SK-N-SH (cell line): Measurements from ENCODE around the gene SH3TC1. TPM values are rescaled to one million over a fixed set of nuclear protein-coding genes. Genes with fewer than 3 reads are reported as not detected.

Source experiments
- CTCF ChIA-PET: fragments of 300-600, 350-600 bp; formaldehyde crosslinking; extraction: SDS; loops from one replicate; lab custom pipeline; 2021; lab: Yijun Ruan, JAX
- POLR2A ChIA-PET: fragments of 350-600 bp; sonication (Branson Sonifier 250); formaldehyde crosslinking; extraction: SDS; loops from one replicate; lab custom pipeline; 2020; ENCODE audit warnings: antibody characterized with exemption, inconsistent platforms; lab: Yijun Ruan, JAX
- DNase-seq: peaks from one replicate; pipeline ENCODE4 v3.0.0; 2012
- H2AFZ ChIP-seq: fragments of 200-600 bp; sonication (generic); 2 replicates; pipeline ENCODE4 v1.8.1; 2016; ENCODE audit warnings: antibody characterized with exemption, mild to moderate bottlenecking, low read depth
- H3F3A ChIP-seq: fragments of 200-600 bp; sonication (generic); replicated peaks from 2 replicates; pipeline ENCODE3; 2016; ENCODE audit warnings: antibody characterized with exemption, mild to moderate bottlenecking; ENCODE audit not compliant: insufficient read depth
- H3K27ac ChIP-seq, 2 experiments: fragments of 200-500 bp in 1 of 2; fragments of 200-600 bp in 1 of 2; sonication (Bioruptor generic) in 1 of 2; sonication (generic), shearing (Covaris generic) in 1 of 2; 2 replicates each; pipeline versions ENCODE4 v1.5.1 to v1.6.1; 2014 to 2016; ENCODE audit warnings: low read depth in 2 of 2, inconsistent platforms in 1 of 2, low read length in 1 of 2, mild to moderate bottlenecking in 1 of 2, mixed read lengths in 1 of 2
- H3K27me3 ChIP-seq: fragments of 200-600 bp; sonication (generic), shearing (Covaris generic); 2 replicates; pipeline ENCODE4 v1.6.1; 2016; ENCODE audit warnings: mixed run types; ENCODE audit not compliant: insufficient read depth
- H3K36me3 ChIP-seq, 2 experiments: fragments of 200-500 bp in 1 of 2; fragments of 200-600 bp in 1 of 2; sonication (Bioruptor generic) in 1 of 2; sonication (generic) in 1 of 2; replicated peaks in 1 of 2; 2 replicates each; pipeline versions ENCODE3 to v1.5.1; 2014 to 2016; ENCODE audit warnings: low read length in 1 of 2, mild to moderate bottlenecking in 1 of 2; ENCODE audit not compliant: insufficient read depth in 2 of 2, control insufficient read depth in 1 of 2
- H3K4me1 ChIP-seq, 2 experiments: fragments of 200-500 bp in 1 of 2; fragments of 200-600 bp in 1 of 2; sonication (Bioruptor generic) in 1 of 2; sonication (generic), shearing (Covaris generic) in 1 of 2; 2 replicates each; pipeline versions ENCODE4 v1.5.1 to v1.6.1; 2014 to 2016; ENCODE audit warnings: low read depth in 1 of 2, low read length in 1 of 2, mixed run types in 1 of 2; ENCODE audit not compliant: insufficient read depth in 2 of 2, control insufficient read depth in 1 of 2
- H3K4me2 ChIP-seq: fragments of 200-600 bp; sonication (generic), shearing (Covaris generic); 2 replicates; pipeline ENCODE4 v1.6.1; 2017; ENCODE audit warnings: mixed run types
- H3K4me3 ChIP-seq, 2 experiments: fragments of 200-500 bp in 1 of 2; fragments of 200-600 bp in 1 of 2; sonication (Bioruptor generic) in 1 of 2; sonication (generic), shearing (Covaris generic) in 1 of 2; 2 replicates each; pipeline versions ENCODE4 v1.5.1 to v1.8.1; 2014 to 2016; ENCODE audit warnings: low read depth in 2 of 2, inconsistent platforms in 1 of 2, low read length in 1 of 2, mild to moderate bottlenecking in 1 of 2, mixed read lengths in 1 of 2, moderate library complexity in 1 of 2
- H3K79me2 ChIP-seq: fragments of 200-600 bp; sonication (generic); 2 replicates; pipeline ENCODE4 v1.8.1; 2017; ENCODE audit warnings: mild to moderate bottlenecking; ENCODE audit not compliant: insufficient read depth
- H3K9ac ChIP-seq: fragments of 200-600 bp; sonication (generic); 2 replicates; pipeline ENCODE4 v1.6.1; 2017; ENCODE audit warnings: mixed run types
- H3K9me2 ChIP-seq: fragments of 200-600 bp; sonication (generic); 2 replicates; pipeline ENCODE4 v1.6.1; 2017; ENCODE audit warnings: mixed run types
- H3K9me3 ChIP-seq: fragments of 200-600 bp; sonication (generic); 2 replicates; pipeline ENCODE4 v1.6.1; 2017; ENCODE audit warnings: mixed run types, mild to moderate bottlenecking, moderate library complexity
- H4K20me1 ChIP-seq: fragments of 200-600 bp; sonication (generic); 2 replicates; pipeline ENCODE4 v1.6.1; 2017; ENCODE audit warnings: mild to moderate bottlenecking, mixed run types; ENCODE audit not compliant: insufficient read depth
- CHD2 ChIP-seq: fragments of 150-350 bp; IDR thresholded peaks from 2 replicates; pipeline ENCODE4 v1.6.1; 2018; ENCODE audit warnings: low read length; ENCODE audit not compliant: partially characterized antibody
- ELF1 ChIP-seq: IDR thresholded peaks from 2 replicates; pipeline ENCODE4 v1.4.0; 2012
- EP300 ChIP-seq, 2 experiments: IDR thresholded peaks; 2 replicates each; pipeline versions ENCODE4 v1.4.0 to v1.6.1; 2012; ENCODE audit warnings: borderline replicate concordance in 1 of 2, low read depth in 1 of 2, low read length in 1 of 2
- GATA2 ChIP-seq: sonication (generic); formaldehyde crosslinking; IDR thresholded peaks from 2 replicates; pipeline ENCODE4 v1.5.0; 2020; ENCODE audit warnings: mild to moderate bottlenecking, missing genetic modification reagents
- IRF3 ChIP-seq: fragments of 150-350 bp; IDR thresholded peaks from 2 replicates; pipeline ENCODE4 v1.6.1; 2016; ENCODE audit warnings: mild to moderate bottlenecking, low read depth, low read length
- JUND ChIP-seq: IDR thresholded peaks from 2 replicates; pipeline ENCODE4 v1.4.0; 2012
- MXI1 ChIP-seq: IDR thresholded peaks from 2 replicates; pipeline ENCODE4 v1.6.1; 2012; ENCODE audit warnings: mild to moderate bottlenecking, low read depth, low read length, improper control_type of control experiment
- NFIC ChIP-seq: IDR thresholded peaks from 2 replicates; pipeline ENCODE4 v1.4.0; 2012; ENCODE audit warnings: borderline replicate concordance
- NRF1 ChIP-seq: IDR thresholded peaks from 2 replicates; pipeline ENCODE4 v1.6.1; 2012; ENCODE audit warnings: low read depth, mild to moderate bottlenecking, low read length
- RCOR1 ChIP-seq: fragments of 150-350 bp; IDR thresholded peaks from 2 replicates; pipeline ENCODE4 v1.6.1; 2017; ENCODE audit warnings: antibody characterized with exemption, low read length
- REST ChIP-seq: IDR thresholded peaks from 2 replicates; pipeline ENCODE4 v1.6.1; 2012; ENCODE audit warnings: mild to moderate bottlenecking, low read depth, low read length, moderate library complexity
- SIN3A ChIP-seq: IDR thresholded peaks from 2 replicates; pipeline ENCODE4 v1.6.1; 2012; ENCODE audit warnings: low read depth, mild to moderate bottlenecking, low read length, moderate library complexity, borderline replicate concordance
- SMC3 ChIP-seq: IDR thresholded peaks from 2 replicates; pipeline ENCODE4 v1.6.1; 2012; ENCODE audit warnings: low read depth, low read length, improper control_type of control experiment
- TAF1 ChIP-seq: IDR thresholded peaks from 2 replicates; pipeline ENCODE4 v1.6.1; 2012; ENCODE audit warnings: low read depth, mild to moderate bottlenecking, low read length, moderate library complexity, borderline replicate concordance
- TCF12 ChIP-seq: IDR thresholded peaks from 2 replicates; pipeline ENCODE4 v1.4.0; 2012
- TEAD4 ChIP-seq: IDR thresholded peaks from 2 replicates; pipeline ENCODE4 v1.4.0; 2012; ENCODE audit warnings: mild to moderate bottlenecking, borderline replicate concordance; ENCODE audit not compliant: insufficient read depth
- USF2 ChIP-seq: fragments of 150-350 bp; IDR thresholded peaks from 2 replicates; pipeline ENCODE4 v1.6.1; 2017; ENCODE audit warnings: antibody characterized with exemption, low read length, low read depth, borderline replicate concordance
- ZBTB33 ChIP-seq: IDR thresholded peaks from 2 replicates; pipeline ENCODE4 v1.4.0; 2012; ENCODE audit warnings: low read depth, borderline replicate concordance
- WGBS: methylation state at CpG from one replicate; pipeline ENCODE4 v1.1.6; 2017; ENCODE audit warnings: low lambda C conversion rate; 5-methylcytosine and 5-hydroxymethylcytosine counted together
- polyA plus RNA-seq, 3 experiments: library from polyadenylated mRNA; depleted of rRNA; stranded (reverse); fragments of >200 nt; gene quantifications; 2 replicates each; pipeline ENCODE4 v1.2.3, GENCODE V29; 2012
- TF ChIP-seq, protein P1 (sequence below): IDR thresholded peaks from 2 replicates; pipeline ENCODE4; 2012
- TF ChIP-seq, protein P2 (sequence below): IDR thresholded peaks from 2 replicates; pipeline ENCODE4 v1.4.0; 2012; ENCODE audit warnings: low read depth

Gene SH3TC1
- polyA plus RNA-seq, 1 of the 3 experiments (the other 2 are of a cell fraction), result 2.7 TPM

DNA sequence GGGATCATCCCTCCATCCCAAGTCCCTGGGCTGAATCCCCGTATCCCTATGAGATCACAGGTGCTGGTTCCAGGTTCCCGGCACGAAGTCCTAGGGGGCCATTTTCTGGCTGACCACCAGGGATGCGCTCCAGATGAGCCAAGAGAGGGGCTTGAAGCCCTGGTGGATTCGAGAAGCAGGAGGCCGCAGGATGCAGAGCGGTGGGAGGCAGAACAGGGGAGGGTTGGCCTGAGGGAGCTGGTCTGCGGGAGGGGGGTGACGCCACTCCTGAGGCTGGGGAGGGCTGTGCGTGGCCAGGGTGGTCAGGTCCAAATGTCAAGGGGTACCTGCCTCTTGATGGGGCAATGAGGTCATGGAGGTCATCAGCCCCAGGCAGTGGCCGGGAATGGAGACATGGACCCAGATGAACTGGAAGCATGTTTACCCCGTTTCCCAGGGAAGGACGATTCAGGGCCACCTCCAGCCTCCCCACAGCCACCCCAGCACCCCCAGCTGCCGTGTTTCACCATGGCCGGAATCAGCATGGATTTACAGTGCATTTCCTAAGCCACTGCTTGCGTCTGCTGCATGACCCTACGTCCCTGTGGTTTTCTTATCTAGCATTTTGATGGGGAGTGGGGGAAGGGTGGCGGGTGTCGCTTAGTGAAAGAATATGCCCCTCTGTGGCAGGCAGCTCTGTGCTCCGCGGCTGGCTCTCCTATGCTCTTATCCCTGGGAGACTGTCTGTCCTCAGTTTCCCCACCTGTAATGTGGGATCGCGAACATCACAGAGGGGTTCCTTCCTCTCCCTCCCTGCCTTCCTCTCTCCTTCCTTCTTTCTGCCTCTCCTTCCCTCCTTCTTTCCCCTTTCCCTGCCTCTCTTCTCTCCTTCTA is 53.4 kb downstream of the SH3TC1 start (continued):
- TF ChIP-seq, protein P1, sequence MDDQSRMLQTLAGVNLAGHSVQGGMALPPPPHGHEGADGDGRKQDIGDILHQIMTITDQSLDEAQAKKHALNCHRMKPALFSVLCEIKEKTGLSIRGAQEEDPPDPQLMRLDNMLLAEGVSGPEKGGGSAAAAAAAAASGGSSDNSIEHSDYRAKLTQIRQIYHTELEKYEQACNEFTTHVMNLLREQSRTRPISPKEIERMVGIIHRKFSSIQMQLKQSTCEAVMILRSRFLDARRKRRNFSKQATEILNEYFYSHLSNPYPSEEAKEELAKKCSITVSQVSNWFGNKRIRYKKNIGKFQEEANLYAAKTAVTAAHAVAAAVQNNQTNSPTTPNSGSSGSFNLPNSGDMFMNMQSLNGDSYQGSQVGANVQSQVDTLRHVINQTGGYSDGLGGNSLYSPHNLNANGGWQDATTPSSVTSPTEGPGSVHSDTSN, result no peak
- TF ChIP-seq MXI1, result no peak
- TF ChIP-seq IRF3, result no peak
- TF ChIP-seq EP300 (IDR thresholded peaks at IDR 0.05; ENCODE audit: borderline replicate concordance in 1 of 2, low read depth in 1 of 2, low read length in 1 of 2), result no peak
- TF ChIP-seq CHD2, result no peak
- no peak for TF ChIP-seq TCF12
- no peak for TF ChIP-seq JUND

GRCh38 chr4:8254076-8254475 is 55.0 kb downstream of the SH3TC1 start:
- Histone ChIP-seq H3K4me2 (no peak overlapping the region), H3K9me3 (no peaks in the 10 kb centered on the region), H2AFZ (no peak overlapping the region), H3K4me1 (peaks cover 0 to 7% of the 10 kb centered on the region in 2 experiments; a peak in 1 of 4 replicates), H3K27ac (no peak overlapping the region), H3K36me3 (no peaks in the 10 kb centered on the region), H3F3A (no peaks in the 10 kb centered on the region), H3K27me3 (no peaks in the 10 kb centered on the region), H3K9me2 (no peaks in the 10 kb centered on the region), H3K9ac (no peak overlapping the region), H4K20me1 (no peaks in the 10 kb centered on the region), H3K4me3 (no peak overlapping the region), H3K79me2 (no peaks in the 10 kb centered on the region)
- 81% methylated on average over 6 of the region's 6 CpGs for WGBS
- POLR2A ChIA-PET, result no interaction called here
- DNase-seq, result no peak
- CTCF ChIA-PET, result no interaction called here
- TF ChIP-seq JUND (no peak), CHD2 (no peak), ELF1 (no peak), GATA2 (CRISPR knock-in tag) (no peak), SMC3 (no peak), RCOR1 (no peak), SIN3A (no peak), NRF1 (no peak), NFIC (no peak), TEAD4 (no peak), REST (no peak), EP300 (IDR thresholded peaks at IDR 0.05; ENCODE audit: borderline replicate concordance in 1 of 2, low read depth in 1 of 2, low read length in 1 of 2) (no peak), USF2 (no peak), TAF1 (no peak), ZBTB33 (no peak)
- TF ChIP-seq, protein P2, sequence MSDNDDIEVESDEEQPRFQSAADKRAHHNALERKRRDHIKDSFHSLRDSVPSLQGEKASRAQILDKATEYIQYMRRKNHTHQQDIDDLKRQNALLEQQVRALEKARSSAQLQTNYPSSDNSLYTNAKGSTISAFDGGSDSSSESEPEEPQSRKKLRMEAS, result no peak
